ENCODE data around the gene SPG11.
"Not testable (repeated sequence)": the region's sequence is repeated elsewhere in the genome, so short reads cannot be mapped to it uniquely, and the experiment has no call there.

SPG11 gene

DNA sequence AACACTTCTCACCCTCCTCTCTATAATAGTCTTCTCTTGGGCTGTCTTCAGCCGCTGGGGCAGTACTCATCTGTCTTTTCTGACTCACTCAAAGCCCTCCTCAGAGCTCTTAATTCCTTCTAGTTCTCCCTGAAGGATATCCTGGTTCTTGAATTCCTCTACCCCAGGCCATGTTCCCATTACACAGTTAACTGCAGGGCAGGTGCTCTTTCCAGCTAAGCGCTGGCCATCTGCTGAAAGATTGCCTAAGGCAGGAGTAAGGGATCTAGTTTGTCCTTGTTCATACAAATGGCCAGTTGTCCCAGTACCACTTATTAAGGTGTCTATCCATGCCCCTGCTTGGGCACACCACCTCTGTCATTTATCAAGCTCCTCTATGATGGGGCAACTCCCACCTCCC lies 10.2 kb upstream of the SPG11 start:
- no peak for DNase-seq

DNA sequence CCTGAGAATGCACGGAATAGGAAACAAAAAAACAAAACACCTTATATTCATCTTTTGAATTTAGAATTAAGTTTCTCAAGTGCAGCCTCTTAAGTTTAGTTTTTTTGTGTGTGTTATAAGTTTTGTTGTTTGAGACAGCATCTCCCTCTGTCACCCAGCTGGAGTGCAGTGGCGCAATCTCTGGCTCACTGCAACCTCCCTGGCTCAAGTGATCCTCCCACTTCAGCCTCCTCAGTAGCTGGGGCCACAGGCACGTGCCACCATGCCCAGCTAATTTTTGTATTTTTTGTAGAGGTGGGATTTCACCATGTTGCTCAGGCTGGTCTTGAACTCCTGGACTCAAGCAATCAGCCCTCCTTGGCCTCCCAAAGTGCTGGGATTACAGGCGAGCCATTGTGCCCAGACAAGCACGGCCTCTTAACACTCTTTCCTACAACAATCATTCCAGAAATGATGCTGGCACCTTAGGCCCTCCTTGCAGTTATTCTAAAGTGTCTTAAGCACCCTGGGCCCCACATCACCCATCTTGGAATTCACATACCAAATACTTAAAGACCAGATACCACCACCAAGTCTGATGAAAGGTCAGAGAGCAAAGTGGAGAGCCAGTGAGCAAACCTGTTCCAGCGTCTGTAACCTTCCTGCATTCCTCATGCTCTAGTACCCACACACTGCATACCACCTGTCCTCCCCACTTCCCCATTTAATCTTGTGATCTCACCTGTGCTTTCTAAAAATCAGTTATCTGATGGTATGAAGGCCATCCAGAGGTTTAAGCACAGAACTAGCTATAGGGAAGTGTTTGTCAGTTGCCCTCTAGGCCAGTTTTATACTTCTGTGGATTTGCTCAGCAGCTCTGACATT lies 6.9 kb upstream of the SPG11 start:
- DNase-seq, result no peak

DNA sequence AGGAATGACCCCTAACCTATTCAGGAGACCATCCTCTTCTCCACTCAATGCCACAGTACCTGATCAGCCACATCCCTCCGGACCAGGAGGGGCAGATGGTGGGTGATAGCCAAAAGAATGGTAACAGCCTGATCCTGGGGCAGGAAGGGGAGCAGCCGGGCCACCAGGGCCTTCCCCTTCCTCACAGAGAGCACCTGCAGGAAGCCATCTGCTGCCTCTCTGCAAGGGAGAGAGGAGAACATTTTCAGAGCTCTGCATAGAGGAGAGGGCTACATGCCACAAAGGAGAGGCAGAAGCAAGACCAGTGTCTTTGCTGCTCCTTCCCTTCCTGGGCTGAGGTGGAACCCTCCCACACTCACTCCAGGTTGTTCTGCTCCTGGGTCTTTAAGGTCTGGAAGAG lies 5.5 kb upstream of the SPG11 start:
- no peak for DNase-seq

DNA sequence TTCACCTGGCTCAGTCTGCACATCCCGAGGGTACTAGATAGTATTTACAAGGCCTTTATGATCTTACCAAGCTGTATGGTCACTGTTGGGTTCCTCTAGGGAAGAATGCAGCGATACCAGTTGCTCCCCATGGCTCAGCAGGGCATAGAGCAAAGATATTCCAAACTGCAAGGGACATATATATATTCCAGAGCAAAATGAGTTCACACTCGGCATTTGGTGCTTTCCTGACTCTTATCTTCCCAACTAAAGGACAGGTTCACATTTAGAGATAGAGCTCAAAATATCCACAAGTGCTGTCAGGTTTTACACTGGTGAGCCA lies 3.5 kb upstream of the SPG11 start:
- no peak for DNase-seq

DNA sequence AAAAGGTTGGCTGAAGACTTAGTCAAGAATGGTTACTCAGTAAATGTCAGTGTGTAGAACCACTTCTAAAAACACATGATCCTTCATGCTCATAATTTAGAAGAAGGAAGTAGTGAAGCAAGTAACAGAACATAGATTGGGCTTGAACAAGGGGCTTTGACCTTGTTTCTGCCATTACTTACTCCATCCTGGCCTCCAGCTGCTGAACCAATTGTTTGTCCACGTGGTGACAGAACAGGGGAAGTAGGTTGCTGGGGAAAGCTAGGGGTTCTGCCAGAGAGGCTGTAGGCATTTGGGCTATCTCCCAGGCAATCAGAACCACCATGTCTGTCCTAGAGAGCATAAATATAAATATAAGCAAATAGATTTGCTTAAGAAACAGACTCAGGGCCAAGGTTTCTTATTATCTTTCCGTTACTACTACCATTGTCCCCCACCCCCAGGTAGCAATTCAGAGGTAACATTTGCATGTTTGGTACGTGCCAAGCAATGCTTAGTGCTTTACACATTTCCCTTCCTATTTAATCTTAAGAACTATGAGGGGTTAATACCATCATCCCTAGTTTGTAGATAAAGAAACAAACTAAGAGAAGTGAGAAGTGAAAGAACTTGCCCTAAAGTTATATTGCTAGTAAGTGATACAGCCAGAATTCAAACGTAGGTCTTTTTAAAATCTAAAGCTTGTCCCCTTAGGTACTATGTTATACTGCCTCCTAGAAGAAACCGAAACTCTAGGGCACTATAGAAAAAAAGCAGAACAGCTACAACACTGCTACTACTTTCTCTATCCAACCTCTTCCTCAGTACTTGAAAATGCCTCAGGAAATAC lies 3.0 kb upstream of the SPG11 start:
- no peak for DNase-seq

DNA sequence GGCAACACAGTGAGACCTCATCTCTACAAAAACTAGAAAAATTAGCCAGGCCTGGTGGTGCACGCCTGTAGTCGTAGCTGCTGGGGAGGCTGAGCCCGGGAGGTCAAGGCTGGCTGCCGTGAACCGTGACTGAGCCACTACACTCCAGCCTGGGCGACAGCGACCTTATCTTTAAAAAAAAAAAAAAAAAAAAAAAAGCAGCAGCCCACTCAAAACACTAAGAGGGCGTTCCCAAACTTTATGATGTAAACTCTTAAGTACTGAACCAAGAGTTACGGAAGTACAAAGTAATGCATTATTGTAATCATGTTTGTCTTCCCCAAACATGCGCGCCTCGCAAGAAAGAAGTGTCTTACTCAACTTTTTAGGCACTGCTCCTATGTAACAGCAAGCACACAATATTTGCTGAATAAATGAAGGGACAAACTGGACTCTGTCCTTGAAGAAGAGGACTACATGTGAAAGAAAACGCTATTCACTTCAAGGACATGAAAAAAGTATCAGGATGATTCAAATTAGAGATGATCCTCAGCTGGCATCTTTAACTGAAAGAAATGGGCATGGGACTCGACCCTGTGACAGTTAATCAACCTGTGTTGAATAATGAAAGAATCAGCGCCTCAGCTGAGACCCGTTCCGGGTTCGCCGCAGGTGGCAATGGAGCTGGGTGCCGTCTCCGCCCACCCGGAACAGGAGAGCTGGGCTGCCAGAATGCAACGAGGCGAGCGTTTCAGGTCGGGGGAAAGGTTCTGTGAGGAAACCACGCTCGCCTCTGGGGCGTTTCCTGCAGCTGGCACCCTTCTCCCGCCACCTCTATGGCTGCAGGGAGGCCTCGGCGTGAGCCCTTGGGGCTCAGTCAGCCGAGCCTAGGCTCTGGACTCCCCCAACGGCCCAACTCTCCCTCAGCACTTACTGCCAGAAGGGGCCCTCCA lies 718 bp downstream of the SPG11 start:
- DNase-seq, result peak; percentile 78

DNA sequence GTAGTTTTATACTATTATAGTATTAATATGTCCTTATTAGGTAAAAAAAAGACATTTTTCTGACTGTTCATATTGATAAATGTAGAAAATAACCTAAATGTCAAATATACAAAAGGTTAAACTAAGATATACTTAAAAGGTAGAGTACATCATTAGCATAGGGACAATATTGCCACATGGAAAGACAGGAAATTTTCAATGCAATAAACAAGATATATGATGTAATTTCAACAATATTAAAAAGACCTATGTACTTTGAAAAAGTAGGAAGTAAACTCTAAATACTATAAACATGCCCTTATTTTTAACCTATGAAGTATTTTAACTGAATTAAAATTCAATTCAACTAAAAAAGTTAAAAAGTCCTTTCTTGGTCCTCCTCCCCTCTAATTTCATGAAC lies 1.9 kb downstream of the SPG11 start:
- no peak for DNase-seq

DNA sequence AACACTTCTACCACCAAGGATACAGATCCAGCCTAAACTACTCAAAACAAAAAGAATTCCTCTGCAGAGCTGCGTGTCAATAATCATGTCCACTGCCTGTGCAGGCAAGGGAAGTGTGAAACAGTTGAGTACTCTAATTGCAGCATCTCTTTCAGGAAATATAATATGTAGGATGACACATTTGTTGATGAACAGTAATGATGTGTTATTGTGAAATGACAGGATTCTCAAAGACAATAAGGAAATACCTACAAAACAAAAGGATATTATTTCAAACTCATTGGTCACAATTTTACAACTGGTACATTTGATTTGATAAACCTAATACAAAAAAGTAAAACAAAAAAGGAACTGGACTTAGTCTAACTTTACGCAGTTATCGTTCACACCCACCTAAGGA lies 4.4 kb downstream of the SPG11 start:
- DNase-seq, result no peak

DNA sequence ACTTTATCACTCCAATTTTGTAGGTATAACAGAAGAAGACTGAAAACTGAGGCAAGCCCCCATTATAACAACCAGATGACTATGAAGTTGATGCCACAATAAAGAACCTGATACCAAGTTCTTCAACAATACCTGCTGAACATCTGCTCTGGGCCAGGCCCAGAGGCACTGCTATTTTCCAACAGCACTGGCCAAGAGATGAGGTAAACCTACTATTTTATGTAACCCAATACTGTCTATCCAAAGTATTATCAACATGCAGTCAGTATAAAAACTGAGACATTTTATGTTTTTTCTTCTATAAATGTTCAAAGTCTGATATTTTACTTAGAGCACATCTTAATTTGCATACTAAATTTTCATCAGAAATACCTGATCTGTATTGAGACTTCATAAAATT lies 6.1 kb downstream of the SPG11 start:
- DNase-seq, result no peak

DNA sequence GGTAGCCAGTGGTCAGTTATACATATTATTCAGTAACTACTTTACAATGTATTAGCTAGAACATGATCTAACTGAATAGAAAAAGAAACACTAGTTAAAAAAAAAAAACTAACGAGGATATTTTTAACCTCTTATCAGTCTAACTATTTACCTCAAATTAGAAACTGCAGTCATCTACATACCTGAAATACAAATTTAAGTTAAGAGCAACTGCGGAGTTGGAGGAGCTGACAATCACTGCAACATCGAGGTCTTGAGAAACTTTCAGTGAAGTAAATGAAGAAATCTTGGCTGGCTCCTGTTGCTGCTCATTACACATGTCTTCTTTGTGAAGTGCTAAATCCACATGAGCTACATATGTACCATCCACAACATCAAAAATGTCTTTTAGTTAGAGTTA lies 6.5 kb downstream of the SPG11 start:
- DNase-seq, result no peak

DNA sequence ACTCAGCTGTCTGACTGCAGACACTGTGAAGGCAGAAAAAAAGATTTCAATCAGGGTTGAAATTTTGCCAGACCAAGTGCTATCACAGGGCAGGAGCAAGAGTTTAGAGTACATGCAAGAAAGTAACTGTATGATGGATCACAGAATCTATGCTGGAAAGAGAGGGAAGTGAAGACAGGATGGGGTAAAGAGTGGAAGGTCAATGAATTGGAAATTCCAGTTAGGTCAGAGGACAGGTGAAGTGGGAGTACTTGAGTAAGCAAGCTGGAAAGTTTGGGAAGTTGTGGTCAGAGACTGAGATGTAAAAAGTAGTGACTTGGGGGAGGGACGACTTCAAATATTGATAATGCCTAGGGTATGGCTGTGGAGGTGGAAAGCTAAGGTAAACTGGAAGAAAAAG lies 7.2 kb downstream of the SPG11 start:
- no peak for DNase-seq

DNA sequence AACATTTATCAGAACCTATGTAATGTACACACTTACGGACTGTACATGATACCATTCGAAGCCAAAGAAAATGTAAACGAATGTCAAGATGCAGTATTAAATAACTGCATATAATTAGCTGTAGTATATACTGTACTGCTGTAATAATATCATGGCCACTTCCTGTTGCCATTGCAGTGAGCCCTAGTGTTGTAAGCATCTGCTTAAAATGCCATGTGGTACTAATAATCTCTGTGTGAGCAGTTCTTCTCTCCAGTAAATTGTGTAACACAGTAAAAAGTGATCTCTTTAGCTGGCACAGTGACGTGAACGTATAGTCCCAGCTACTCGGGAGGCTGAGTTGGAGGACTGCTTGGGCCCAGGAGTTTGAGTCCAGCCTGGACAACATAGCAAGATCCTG lies 8.6 kb downstream of the SPG11 start:
- DNase-seq, result no peak

DNA sequence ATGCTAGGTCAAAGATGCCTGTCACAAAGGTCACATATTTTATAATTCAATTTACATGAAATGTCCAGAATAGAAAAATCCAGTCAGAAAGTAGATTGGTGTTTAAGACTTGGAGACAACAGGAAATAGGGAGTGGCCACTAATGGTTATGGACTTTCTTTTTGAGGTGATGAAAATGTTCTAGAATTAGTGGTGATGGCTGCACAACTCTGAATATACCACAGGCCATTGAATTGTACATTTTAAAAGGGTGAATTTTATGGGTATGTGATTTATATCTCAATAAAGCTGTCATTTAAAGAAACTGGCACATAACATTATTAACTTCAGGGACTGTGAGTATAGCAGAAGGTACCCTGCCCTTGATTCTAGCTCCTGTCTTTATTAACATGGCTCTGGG lies 15.8 kb downstream of the SPG11 start:
- DNase-seq, result no peak

DNA sequence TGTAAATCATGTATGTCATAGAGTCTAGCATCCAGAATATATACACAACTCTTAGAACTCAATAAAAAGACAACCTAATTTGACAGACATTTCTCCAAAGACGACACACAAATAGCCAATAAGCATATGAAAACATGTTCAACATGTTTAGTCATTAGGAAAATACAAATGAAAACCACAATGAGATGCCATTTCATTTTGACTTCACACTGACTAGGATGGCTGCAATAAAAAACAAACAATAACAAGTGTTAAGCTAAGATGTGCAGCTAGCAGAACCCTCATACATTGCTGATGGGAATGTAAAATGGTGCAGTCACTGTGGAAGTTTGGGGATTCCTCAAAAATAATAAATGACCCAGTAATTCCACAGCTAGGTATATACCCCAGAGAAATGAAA lies 16.4 kb downstream of the SPG11 start:
- DNase-seq, result no peak

DNA sequence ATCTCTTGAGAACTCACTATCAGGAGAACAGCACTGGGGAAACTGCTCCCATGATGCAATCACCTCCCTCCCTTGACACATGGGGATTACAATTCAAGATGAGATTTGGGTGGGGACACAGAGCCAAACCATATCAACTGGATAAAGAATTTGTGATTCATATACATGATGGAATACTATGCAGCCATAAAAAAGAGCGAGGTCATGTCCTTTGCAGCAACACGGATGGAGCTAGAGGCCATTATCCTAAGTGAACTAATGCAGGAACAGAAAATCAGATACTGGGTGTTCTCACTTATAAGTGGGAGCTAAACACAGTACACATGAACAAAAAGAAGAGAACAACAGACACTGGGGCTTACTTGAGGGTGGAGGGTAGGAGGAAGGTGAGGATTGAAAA lies 17.0 kb downstream of the SPG11 start:
- no peak for DNase-seq

DNA sequence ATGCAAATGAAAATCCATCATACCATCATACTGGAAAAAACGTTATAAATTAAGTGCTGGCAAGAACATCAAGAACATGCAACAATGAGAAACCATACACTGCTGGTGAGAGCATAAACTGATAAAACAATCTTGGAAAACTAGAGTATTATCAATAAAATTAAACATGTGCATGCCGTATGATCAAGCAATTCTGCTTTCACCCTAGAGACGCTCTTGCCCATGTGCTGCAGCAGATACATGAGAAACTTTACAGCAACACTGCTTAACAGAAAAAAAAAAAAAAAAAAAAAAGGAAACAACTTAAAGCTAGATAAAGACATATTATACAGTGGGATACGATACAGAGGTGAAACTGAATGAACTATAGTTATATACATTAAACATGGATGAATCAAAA lies 21.8 kb downstream of the SPG11 start:
- DNase-seq, result no peak

DNA sequence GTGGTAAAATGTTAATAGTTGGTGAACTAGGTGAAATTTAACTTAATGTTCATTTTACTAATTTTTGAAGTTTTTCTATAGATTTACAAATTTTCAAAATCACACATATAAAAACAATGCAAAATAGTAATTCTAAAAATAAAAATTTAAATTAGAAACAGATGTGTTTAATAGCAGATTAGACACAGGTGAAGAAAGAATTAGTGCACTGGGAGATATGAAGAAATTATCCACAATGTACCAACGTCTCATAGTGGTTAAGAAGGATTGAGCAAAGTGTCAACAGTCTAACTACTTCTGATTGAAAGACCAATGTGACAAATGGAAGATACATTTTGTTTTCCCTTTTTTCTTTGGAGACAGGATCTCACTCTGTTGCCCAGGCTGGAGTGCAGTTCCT lies 26.5 kb downstream of the SPG11 start:
- no peak for DNase-seq

DNA sequence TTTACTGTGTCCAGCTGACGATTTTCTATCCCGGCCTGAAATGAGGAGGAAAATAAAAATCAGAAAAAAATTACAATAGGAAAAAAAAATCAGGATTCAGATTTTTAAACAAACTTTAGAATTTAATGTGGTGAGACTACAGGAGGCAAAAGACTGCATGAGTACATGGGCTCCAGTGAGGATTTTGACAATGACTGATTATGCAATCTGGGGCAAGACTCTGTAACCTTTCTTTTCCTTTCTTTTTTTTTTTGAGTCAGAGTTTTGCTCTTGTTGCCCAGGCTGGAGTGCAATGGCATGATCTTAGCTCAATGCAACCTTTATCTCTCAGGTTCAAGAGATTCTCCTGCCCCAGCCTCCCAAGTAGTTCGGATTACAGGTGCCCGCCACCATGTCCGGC lies 29.9 kb downstream of the SPG11 start:
- DNase-seq, result no peak

DNA sequence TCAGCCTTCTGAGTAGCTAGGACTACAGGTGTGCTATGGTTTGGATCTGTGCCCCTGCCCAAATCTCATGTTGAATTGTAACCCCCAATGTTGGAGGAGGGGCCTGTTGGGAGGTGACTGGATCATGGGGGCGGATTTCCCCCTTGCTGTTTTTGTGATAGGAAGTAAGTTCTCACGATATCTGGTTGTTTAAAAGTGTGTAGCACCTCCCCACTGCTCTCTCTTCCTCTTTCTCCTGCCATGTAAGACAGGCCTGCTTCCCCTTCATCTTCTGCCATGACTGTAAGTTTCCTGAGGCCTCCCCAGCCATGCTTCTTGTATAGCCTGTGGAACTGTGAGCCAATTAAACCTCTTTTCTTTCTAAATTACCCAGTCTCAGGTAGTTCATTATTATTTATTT lies 38.2 kb downstream of the SPG11 start:
- DNase-seq, result not testable (repeated sequence)

DNA sequence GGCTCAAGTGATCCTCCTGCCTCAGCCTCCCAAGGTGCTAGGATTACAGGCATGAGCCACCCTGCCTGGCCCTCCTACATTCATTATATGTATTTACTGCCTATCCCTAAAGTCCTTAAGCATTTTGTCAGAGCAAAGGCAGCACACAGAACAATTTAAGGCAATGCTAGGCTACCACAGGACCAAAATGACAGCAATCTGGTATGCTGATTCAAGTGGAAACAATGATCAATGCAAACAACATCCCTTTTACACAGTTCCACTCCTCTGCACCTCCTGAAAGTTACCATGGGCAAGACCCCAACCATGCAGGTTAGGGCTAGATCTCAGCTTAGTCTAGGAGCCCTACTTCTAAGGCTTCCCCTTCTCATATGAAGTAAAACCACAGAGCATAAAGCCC lies 40.3 kb downstream of the SPG11 start:
- DNase-seq, result no peak

DNA sequence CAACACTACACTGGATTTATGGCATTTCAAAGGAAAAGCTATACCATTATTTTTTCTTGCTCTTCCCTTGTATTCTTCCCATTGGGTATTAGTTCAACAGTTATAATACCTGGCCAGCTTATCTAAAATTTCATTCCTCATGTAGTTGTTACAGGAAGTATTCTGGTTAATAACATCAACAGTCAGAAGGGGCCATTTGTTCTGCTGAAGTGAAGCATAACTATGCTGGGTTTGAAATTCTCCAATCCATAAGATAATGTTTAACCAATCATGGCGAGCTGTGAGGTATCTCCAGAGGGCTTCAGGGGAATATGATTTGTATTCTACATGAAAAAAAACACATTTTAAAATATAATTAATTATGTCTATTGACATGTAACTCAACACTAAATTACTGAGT lies 43.4 kb downstream of the SPG11 start:
- no peak for DNase-seq

DNA sequence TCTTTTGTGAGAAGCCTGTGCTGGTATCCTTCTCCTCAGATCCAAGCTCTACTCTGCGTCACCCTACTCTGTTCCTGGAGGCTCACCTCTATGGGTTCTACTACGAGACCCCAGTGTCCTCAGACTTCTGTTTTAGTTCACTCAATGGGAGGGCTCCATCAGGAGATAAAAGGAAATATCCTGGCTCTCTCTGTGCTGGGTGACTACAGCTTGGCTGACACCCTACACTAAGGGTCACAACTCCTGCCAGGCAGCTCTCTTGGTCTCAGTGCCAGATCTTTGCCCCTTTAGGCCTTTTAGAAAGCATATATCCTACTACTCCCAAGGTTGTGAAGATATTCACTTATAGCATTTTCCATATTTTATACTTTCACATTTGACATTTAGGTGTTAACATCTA lies 46.5 kb downstream of the SPG11 start:
- DNase-seq, result no peak

DNA sequence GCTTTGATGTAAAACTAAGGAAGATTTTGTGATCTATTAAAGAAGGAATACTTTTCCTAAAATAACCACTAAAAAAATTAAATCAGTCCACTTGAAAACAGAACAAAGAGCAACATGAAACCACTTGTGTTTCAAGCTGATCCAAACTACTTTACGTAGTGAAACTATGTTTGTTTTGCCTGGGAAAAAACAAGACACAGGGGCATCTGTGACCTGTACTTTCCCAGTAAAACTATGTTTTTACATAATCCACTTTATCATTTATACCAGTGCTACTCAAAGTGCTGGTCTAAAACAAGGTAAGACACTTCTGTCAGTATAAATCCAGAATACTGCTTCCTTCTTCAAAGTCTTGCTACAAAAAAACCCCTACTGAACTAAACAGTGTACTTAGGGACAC lies 56.7 kb downstream of the SPG11 start:
- no peak for DNase-seq

DNA sequence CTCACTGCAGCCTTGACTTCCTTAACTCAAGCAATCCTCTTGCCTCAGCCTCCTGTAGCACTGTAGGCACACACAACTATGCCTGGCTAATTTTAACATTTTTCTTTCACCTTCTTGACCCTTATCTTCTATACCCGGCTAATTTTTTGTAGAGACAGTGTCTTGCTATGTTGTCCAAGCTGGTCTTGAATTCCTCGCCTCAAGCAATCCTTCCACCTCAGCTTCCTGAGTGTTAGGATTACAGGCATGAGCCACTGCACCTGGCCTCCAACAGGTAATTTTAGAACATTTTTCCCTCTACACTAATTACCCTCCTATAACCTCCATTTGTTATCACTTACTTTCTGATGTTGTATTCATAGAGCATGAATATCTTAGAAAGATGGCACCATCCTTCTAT lies 60.3 kb downstream of the SPG11 start:
- no peak for DNase-seq

All from activated CD4-positive, alpha-beta T cell treated with anti-CD3 and anti-CD28 coated beads for 1 hour (primary cell).